ENCODE measurements around the gene TUBA1A.

- no peak for TF ChIP-seq CTCF (IDR thresholded peaks at IDR 0.05)
- no peak for TF ChIP-seq POLR2A (IDR thresholded peaks at IDR 0.05)
These were observed 44.5 kb downstream of the TUBA1A start for GRCh38 chr12:49144384-49144783.
